H1 (cell line): Measurements from ENCODE around the gene ZNF292. TPM values are rescaled to one million over a fixed set of nuclear protein-coding genes. Genes with fewer than 3 reads are reported as not detected.

Experiments
- CTCF ChIA-PET: fragments of 300-600 bp; sonication (Branson Sonifier 250); formaldehyde crosslinking; loops from one replicate; lab custom pipeline; 2021; ENCODE audit not compliant: partially characterized antibody; lab: Charles Lee
- POLR2A ChIA-PET: fragments of 300-600 bp; sonication (Branson Sonifier 250); formaldehyde crosslinking; loops from one replicate; lab custom pipeline; 2021; ENCODE audit warnings: inconsistent platforms; ENCODE audit not compliant: partially characterized antibody; lab: Charles Lee
- DNase-seq, 2 experiments: peaks; one replicate each; pipeline versions ENCODE4 v3.0.0 to v3.0.0-alpha.2; 2010 to 2022; ENCODE audit warnings: low spot score in 2 of 2, low read depth in 1 of 2, mixed read lengths in 1 of 2
- FAIRE-seq: peaks from 2 replicates; lab custom pipeline; 2011; peaks lifted over from hg19 to GRCh38; lab: Jason Lieb, UNC
- H2AFZ ChIP-seq: 2 replicates; pipeline ENCODE4 v1.8.1; 2012; ENCODE audit warnings: low read length, inconsistent platforms
- H2AK5ac ChIP-seq: 2 replicates; pipeline ENCODE4 v1.6.1; 2013; ENCODE audit warnings: low read depth, low read length
- H2BK120ac ChIP-seq: replicated peaks from 2 replicates; pipeline ENCODE3; 2013; ENCODE audit warnings: low read depth, low read length, inconsistent platforms
- H2BK12ac ChIP-seq: 2 replicates; pipeline ENCODE4 v1.6.1; 2013; ENCODE audit warnings: low read depth, low read length
- H2BK15ac ChIP-seq: 2 replicates; pipeline ENCODE4 v1.6.1; 2013; ENCODE audit warnings: low read length
- H2BK20ac ChIP-seq: 2 replicates; pipeline ENCODE4 v1.6.1; 2013; ENCODE audit warnings: low read length
- H2BK5ac ChIP-seq: 2 replicates; pipeline ENCODE4 v1.6.1; 2013; ENCODE audit warnings: low read depth, low read length
- H3K14ac ChIP-seq: 2 replicates; pipeline ENCODE4 v1.6.1; 2013; ENCODE audit warnings: inconsistent platforms; ENCODE audit not compliant: insufficient read length
- H3K18ac ChIP-seq: 2 replicates; pipeline ENCODE4 v1.6.1; 2013; ENCODE audit warnings: low read length; ENCODE audit errors: extremely low read depth
- H3K23ac ChIP-seq: 2 replicates; pipeline ENCODE4 v1.6.1; 2013; ENCODE audit warnings: inconsistent platforms; ENCODE audit not compliant: insufficient read length
- H3K23me2 ChIP-seq: 2 replicates; pipeline ENCODE4 v1.6.1; 2013; ENCODE audit warnings: low read depth, low read length
- H3K27ac ChIP-seq: 2 replicates; pipeline ENCODE4 v1.6.1; 2011; ENCODE audit warnings: low read depth, low read length, inconsistent platforms
- H3K27me3 ChIP-seq, 4 experiments: replicated peaks in 1 of 4; 1 replicate in 1 of 4; 2 replicates in 3 of 4; pipeline versions ENCODE4 v1.6.1 to v1.8.1; 2011 to 2013; ENCODE audit warnings: low read length in 3 of 4, mild to moderate bottlenecking in 3 of 4, inconsistent platforms in 2 of 4, mixed read lengths in 2 of 4, moderate library complexity in 1 of 4; ENCODE audit not compliant: control insufficient read depth in 3 of 4, insufficient read depth in 3 of 4; ENCODE audit errors: extremely low read depth in 1 of 4
- H3K36me3 ChIP-seq, 4 experiments: 2 replicates each; pipeline versions ENCODE4 v1.6.1 to v1.8.1; 2011 to 2013; ENCODE audit warnings: mild to moderate bottlenecking in 4 of 4, low read length in 3 of 4, moderate library complexity in 2 of 4, control low read depth in 1 of 4, inconsistent platforms in 1 of 4; ENCODE audit not compliant: insufficient read depth in 4 of 4, control insufficient read depth in 2 of 4
- H3K4ac ChIP-seq: replicated peaks from 2 replicates; pipeline ENCODE3; 2013; ENCODE audit warnings: low read length, low read depth, mixed read lengths, inconsistent platforms; ENCODE audit not compliant: insufficient read length
- H3K4me1 ChIP-seq, 4 experiments: replicated peaks in 1 of 4; 1 replicate in 1 of 4; 2 replicates in 3 of 4; pipeline versions ENCODE4 v1.6.1 to v1.8.1; 2011 to 2013; ENCODE audit warnings: low read length in 3 of 4, inconsistent platforms in 2 of 4, mixed read lengths in 1 of 4; ENCODE audit not compliant: insufficient read depth in 4 of 4, control insufficient read depth in 3 of 4
- H3K4me2 ChIP-seq, 2 experiments: 2 replicates each; pipeline versions ENCODE4 v1.6.1 to v1.8.1; 2011 to 2013; ENCODE audit warnings: low read depth in 2 of 2, low read length in 2 of 2, control low read depth in 1 of 2, inconsistent platforms in 1 of 2, mild to moderate bottlenecking in 1 of 2; ENCODE audit not compliant: insufficient read depth in 1 of 2
- H3K4me3 ChIP-seq, 4 experiments: fragments of 200-600, 300-600 bp in 1 of 4; sonication (generic), shearing (Covaris generic), sonication (Bioruptor Twin) in 1 of 4; 2 replicates each; pipeline versions ENCODE4 v1.5.1 to v1.8.1; 2011 to 2016; ENCODE audit warnings: low read length in 4 of 4, low read depth in 3 of 4, control low read depth in 2 of 4, inconsistent platforms in 2 of 4, mild to moderate bottlenecking in 2 of 4, mixed read lengths in 1 of 4, moderate library complexity in 1 of 4; ENCODE audit not compliant: insufficient read depth in 2 of 4; ENCODE audit errors: extremely low read depth in 1 of 4
- H3K56ac ChIP-seq: replicated peaks from 2 replicates; pipeline ENCODE3; 2013; ENCODE audit warnings: low read depth, mild to moderate bottlenecking, mixed read lengths, low read length, inconsistent platforms; ENCODE audit not compliant: insufficient read length
- H3K79me1 ChIP-seq: 2 replicates; pipeline ENCODE4 v1.6.1; 2013; ENCODE audit warnings: low read depth, low read length, control low read depth
- H3K79me2 ChIP-seq, 2 experiments: 2 replicates each; pipeline versions ENCODE4 v1.6.1 to v1.8.1; 2012 to 2013; ENCODE audit warnings: low read length in 2 of 2, mild to moderate bottlenecking in 2 of 2, inconsistent platforms in 1 of 2; ENCODE audit not compliant: insufficient read depth in 2 of 2, control insufficient read depth in 1 of 2
- H3K9ac ChIP-seq, 4 experiments: replicated peaks in 1 of 4; 1 replicate in 1 of 4; 2 replicates in 3 of 4; pipeline versions ENCODE4 v1.6.1 to v1.8.1; 2011 to 2013; ENCODE audit warnings: low read depth in 3 of 4, low read length in 3 of 4, control low read depth in 2 of 4, mild to moderate bottlenecking in 2 of 4, moderate library complexity in 2 of 4, inconsistent platforms in 1 of 4; ENCODE audit errors: extremely low read depth in 1 of 4
- H3K9me3 ChIP-seq, 2 experiments: 2 replicates each; pipeline versions ENCODE4 v1.6.1 to v1.8.1; 2012 to 2013; ENCODE audit warnings: mild to moderate bottlenecking in 2 of 2, moderate library complexity in 2 of 2, control low read depth in 1 of 2, inconsistent platforms in 1 of 2, low read depth in 1 of 2, low read length in 1 of 2, mixed read lengths in 1 of 2; ENCODE audit not compliant: insufficient read depth in 2 of 2
- H4K20me1 ChIP-seq, 2 experiments: replicated peaks in 1 of 2; 2 replicates each; pipeline versions ENCODE3 to v1.8.1; 2011 to 2013; ENCODE audit warnings: inconsistent platforms in 2 of 2, low read length in 2 of 2, mild to moderate bottlenecking in 1 of 2; ENCODE audit not compliant: insufficient read depth in 2 of 2, control insufficient read depth in 1 of 2
- H4K5ac ChIP-seq: 2 replicates; pipeline ENCODE4 v1.6.1; 2013; ENCODE audit warnings: low read length, low read depth, mixed read lengths, inconsistent platforms; ENCODE audit not compliant: insufficient read length
- H4K8ac ChIP-seq: 2 replicates; pipeline ENCODE4 v1.8.0; 2013; ENCODE audit warnings: mild to moderate bottlenecking, moderate library complexity, low read length, inconsistent platforms; ENCODE audit not compliant: insufficient read depth; ENCODE audit errors: extremely low read depth
- H4K91ac ChIP-seq: replicated peaks from 2 replicates; pipeline ENCODE3; 2013; ENCODE audit warnings: low read length, mixed read lengths, inconsistent platforms; ENCODE audit not compliant: insufficient read length
- POLR2A ChIP-seq, 2 experiments: IDR thresholded peaks; 1 replicate in 1 of 2; 2 replicates in 1 of 2; pipeline ENCODE4 v1.6.1; 2011; ENCODE audit warnings: low read depth in 2 of 2, low read length in 2 of 2, mild to moderate bottlenecking in 2 of 2; ENCODE audit errors: control extremely low read depth in 1 of 2
- SIN3A ChIP-seq, 2 experiments: IDR thresholded peaks in 1 of 2; conservative IDR thresholded peaks in 1 of 2; 2 replicates each; pipeline ENCODE4 v1.6.1; 2011 to 2012; ENCODE audit warnings: low read length in 2 of 2, improper control_type of control experiment in 1 of 2, low read depth in 1 of 2, mild to moderate bottlenecking in 1 of 2
- WGBS, 2 experiments: shearing (Covaris generic) in 1 of 2; methylation state at CpG; one replicate each; pipeline versions ENCODE4 v1.1.6 to v1.1.7; 2013 to 2015; ENCODE audit warnings: low lambda C conversion rate in 2 of 2, mixed read lengths in 2 of 2, inconsistent platforms in 1 of 2, low coverage in 1 of 2, missing lambda C conversion rate in 1 of 2; ENCODE audit not compliant: insufficient replicate concordance in 2 of 2, insufficient coverage in 1 of 2, insufficient read length in 1 of 2; ENCODE audit errors: extremely low coverage in 1 of 2, missing lambda C conversion rate in 1 of 2; 5-methylcytosine and 5-hydroxymethylcytosine counted together
- polyA plus RNA-seq, 7 experiments: library from polyadenylated mRNA; depleted of rRNA in 3 of 7; stranded (reverse) in 5 of 7; unstranded in 2 of 7; fragments of >200 nt in 5 of 7; fragments of 200-250 nt in 2 of 7; gene quantifications; 1 replicate in 5 of 7; 2 replicates in 1 of 7; 4 replicates in 1 of 7; pipeline versions ENCODE4 v1.2.1 to v1.2.3, GENCODE V29; 2011 to 2013; ENCODE audit warnings: missing spikeins in 2 of 7, mixed read lengths in 2 of 7
- total RNA-seq: library from RNA; stranded (reverse); fragmentation: NEBNext Ultra II Directional; extraction: Animal tissue kit (Norgen Biotek cat#: 25700); gene quantifications from 2 replicates; pipeline ENCODE4 v1.2.1, GENCODE V29; 2021

Gene ZNF292
- total and polyA plus RNA-seq, 2 of the 8 experiments (the other 6 are each of a cell fraction or from before 2014, with no cell fraction given) = 6.8 to 44.2 TPM

- peak overlapping the region in 3 of 4 experiments; percentile 92 to 98 (median 98); a peak in 6 of 7 replicates for H3K9ac ChIP-seq
Measured at GRCh38 chr6:87154641-87154992, 748 bp upstream of the ZNF292 start.

More at GRCh38 chr6:87154641-87154992, 748 bp upstream of the ZNF292 start:
- Histone ChIP-seq H2BK120ac (peak overlapping the region; percentile 85), H3K79me2 (peaks cover 30 to 41% of the 10 kb centered on the region in 2 experiments), H4K8ac (peak overlapping the region; percentile 97), H4K91ac (peak overlapping the region; percentile 78), H2BK12ac (peak overlapping the region; percentile 99), H3K9me3 (no peaks in the 10 kb centered on the region), H2BK5ac (peak overlapping the region; percentile 93), H3K4me2 (peak overlapping the region; percentile 94 to 98), H2AFZ (peak overlapping the region; percentile 54), H3K18ac (peak overlapping the region; percentile 94), H3K23ac (no peak overlapping the region), H3K56ac (peak overlapping the region; percentile 80), H2BK15ac (peak overlapping the region; percentile 73), H3K14ac (no peak overlapping the region), H3K36me3 (peaks cover 0 to 11% (median 0%) of the 10 kb centered on the region in 4 experiments; a peak in 1 of 8 replicates), H3K79me1 (0 out of 2 replicates have a peak, but pooled peaks cover 4% of the 10 kb centered on the region), H2AK5ac (no peak overlapping the region; the same call in 1 of the 2 replicates), H3K23me2 (peaks cover 21% of the 10 kb centered on the region), H4K20me1 (no peaks in the 10 kb centered on the region), H3K27ac (peak overlapping the region; percentile 97), H3K4ac (peak overlapping the region; percentile 97), H3K4me3 (peak overlapping the region; percentile 87 to 97 (median 95)), H2BK20ac (peak overlapping the region; percentile 51; the same call in 1 of the 2 replicates), H4K5ac (peak overlapping the region; percentile 98), H3K4me1 (peaks cover 0 to 8% (median 3%) of the 10 kb centered on the region in 4 experiments; a peak in 4 of 7 replicates), H3K27me3 (peaks cover 0 to 9% (median 4%) of the 10 kb centered on the region in 4 experiments; a peak in 3 of 7 replicates)
- ChIA-PET POLR2A (interaction anchor here (1.1 kb wide), 1 partner anchor 121 kb away, joined by 3 read pairs; no protein-coding TSS in a partner anchor), CTCF (no interaction called here)
- no peak for FAIRE-seq
- no peak for DNase-seq
- TF ChIP-seq SIN3A (conservative IDR thresholded peaks at IDR 0.05 in 1 of 2, IDR thresholded peaks at IDR 0.05 in 1 of 2; ENCODE audit: low read depth in 1 of 2, low read length in 2 of 2) (no peak), POLR2A (IDR thresholded peaks at IDR 0.05; ENCODE audit: control extremely low read depth in 1 of 2, low read depth in 2 of 2, low read length in 2 of 2) (peak in 1 of 2 experiments; percentile 31; a peak in 1 of 3 replicates)
- WGBS, 2 experiments = 5% methylated on average over 6 of the region's 6 CpGs; no CpG with 5 or more reads in 1 of the 2 experiments
